Suprapubic skin (tissue), 3 donors: ENCODE data around the gene P2RY8.

Experiments used
- POLR2A ChIP-seq, 2 donors: fragments of 450-650 bp; IDR thresholded peaks; one replicate each; pipeline ENCODE4 v1.6.1; 2017; ENCODE audit warnings: antibody characterized with exemption in 2 of 2, mild to moderate bottlenecking in 2 of 2, moderate library complexity in 2 of 2
- TF ChIP-seq, protein P1 (sequence below), 2 donors: fragments of 200-600 bp in 1 of 2; fragments of 450-650 bp in 1 of 2; sonication (generic) in 1 of 2; IDR thresholded peaks; one replicate each; pipeline ENCODE4 v1.5.1; 2016 to 2019; ENCODE audit warnings: antibody characterized with exemption in 2 of 2, mild to moderate bottlenecking in 1 of 2, moderate library complexity in 1 of 2

DNA sequence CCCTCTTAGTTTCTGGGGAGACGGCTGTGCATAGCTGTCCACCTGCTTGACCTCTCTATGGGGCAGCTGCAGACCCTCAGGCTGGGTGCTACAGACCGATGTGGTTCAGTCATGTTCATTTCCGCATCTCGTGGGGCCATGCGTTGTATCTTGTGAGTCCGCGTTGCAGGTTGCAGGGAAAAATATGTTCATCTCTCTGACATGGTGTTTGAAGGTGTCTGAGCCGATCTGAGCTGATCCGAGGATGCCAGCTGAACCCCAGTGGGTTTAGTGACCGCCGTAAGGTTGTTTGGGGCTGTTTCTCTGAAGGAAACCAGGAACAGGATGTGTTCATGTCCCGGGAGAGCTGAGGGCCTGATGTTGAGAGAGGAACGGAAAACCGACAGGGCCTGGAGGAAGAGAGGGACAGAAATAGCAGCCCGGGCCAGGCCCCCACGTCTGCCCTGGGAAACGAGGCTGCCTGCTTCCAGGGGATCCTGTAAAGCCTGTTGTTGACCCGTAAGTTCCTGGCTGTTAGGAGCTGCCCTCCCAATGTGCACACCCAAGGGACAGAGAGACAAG is 9.8 kb upstream of the P2RY8 start:
- TF ChIP-seq, protein P1, sequence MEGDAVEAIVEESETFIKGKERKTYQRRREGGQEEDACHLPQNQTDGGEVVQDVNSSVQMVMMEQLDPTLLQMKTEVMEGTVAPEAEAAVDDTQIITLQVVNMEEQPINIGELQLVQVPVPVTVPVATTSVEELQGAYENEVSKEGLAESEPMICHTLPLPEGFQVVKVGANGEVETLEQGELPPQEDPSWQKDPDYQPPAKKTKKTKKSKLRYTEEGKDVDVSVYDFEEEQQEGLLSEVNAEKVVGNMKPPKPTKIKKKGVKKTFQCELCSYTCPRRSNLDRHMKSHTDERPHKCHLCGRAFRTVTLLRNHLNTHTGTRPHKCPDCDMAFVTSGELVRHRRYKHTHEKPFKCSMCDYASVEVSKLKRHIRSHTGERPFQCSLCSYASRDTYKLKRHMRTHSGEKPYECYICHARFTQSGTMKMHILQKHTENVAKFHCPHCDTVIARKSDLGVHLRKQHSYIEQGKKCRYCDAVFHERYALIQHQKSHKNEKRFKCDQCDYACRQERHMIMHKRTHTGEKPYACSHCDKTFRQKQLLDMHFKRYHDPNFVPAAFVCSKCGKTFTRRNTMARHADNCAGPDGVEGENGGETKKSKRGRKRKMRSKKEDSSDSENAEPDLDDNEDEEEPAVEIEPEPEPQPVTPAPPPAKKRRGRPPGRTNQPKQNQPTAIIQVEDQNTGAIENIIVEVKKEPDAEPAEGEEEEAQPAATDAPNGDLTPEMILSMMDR (IDR thresholded peaks at IDR 0.05) = no peak
- no peak for TF ChIP-seq POLR2A (IDR thresholded peaks at IDR 0.05)
